GM10847 (cell line): ENCODE measurements around the gene PPOX.
A peak's percentile ranks its signal among the peaks of the same experiment; 100 is the strongest.

ENCODE experiments used
- POLR2A ChIP-seq: IDR thresholded peaks from 2 replicates; pipeline ENCODE4 v1.6.1; 2011; ENCODE audit not compliant: insufficient read length; ENCODE audit errors: extremely low read depth

PPOX gene

DNA sequence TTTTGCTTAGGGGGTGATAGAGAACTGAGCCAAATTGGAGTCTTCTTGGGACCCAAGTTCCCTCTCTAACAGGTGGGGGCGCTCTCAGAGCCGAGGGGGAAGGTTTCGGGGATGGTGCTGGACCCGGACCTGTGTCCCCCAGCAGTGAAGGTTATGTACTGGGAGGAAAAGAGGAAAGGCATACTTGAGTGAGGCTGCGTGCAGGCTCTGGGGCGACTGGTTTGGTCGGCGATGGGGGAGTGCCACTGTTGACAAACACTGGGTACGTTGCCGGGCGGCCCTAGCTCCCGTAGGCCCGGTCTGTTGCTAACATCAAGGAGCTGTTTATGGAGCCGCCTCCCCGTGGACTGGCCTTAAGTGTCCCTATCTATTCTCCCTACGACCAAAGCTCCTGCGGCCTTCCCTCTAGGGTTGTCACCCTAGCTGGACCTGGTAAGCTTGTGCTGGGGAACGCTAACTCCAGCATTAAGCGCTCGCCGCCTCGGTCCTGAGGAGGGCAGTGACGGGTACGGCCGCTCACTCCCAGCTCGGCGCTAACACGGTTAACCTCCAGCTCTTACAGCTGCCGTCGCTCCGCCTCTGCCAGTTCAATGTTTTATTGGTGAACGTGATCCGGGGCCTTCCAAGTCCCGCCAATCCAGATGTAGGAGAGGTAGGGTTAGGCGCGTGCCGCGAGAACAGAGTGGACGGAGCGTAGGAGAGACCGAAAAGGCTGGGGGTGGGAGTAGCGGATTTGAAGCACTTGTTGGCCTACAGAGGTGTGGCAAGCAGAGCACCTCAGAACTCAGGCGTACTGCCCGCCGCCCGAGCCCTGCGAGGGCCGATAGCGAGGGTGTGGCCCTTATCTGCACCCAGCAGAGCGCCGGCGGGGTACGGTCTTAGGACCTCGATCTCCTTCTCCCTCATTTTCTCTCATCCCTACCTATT, at the start of gene PPOX:
TSS of gene PPOX (plus strand) at position 685 of the 927 bp plus-strand sequence. CDS start 422 bp downstream, outside the sequence.
- TF ChIP-seq POLR2A, result peak; percentile 85

DNA sequence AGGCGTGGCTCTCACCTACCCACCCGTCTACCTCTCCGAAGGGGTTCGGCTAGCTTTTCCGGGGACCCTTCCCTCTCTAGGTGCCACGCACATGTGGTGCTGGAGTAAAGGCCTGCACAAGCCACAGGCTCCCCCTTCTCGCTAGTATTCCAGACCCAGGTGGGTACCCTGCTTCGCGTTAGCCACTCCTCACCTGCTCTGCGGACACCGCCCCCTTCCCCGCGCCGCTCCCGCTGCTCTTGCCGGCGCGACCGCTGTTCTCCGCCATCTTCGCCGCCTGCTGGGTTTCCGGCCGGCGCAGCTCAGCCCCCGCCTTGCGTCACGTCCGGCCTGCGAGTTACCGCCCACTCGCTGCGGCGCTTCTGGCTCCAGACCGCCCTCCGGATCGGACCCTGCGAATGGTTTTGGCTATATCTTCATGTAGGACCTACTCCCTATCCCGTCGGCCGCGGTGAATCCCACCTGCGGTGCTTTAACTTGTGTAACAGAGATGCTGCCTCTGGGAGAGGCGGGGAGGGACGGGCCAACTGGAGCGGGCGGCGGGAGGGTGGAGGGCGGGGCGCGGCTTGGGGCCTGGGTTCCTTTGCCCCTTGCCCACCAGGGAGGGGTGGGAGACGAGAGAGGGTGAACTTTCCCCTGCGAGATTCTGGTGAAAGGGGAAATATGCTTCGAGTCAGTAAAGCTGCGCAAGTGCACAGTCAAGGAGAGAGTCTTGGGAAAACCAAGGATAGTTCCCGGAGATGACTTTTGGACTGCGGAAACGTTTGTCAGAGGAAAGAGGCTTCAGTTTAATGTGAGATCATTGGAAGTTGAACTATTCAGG, 48.3 kb upstream of the PPOX start, which contains the start of the genes NIT1 and PFDN2:
TSS of gene NIT1 (plus strand) at position 347 of the 823 bp plus-strand sequence. CDS start at position 419, 72 bp downstream.
TSS of gene PFDN2 (minus strand) at position 279 of the 823 bp plus-strand sequence. CDS start at position 268, 11 bp downstream.
- peak; percentile 87 for TF ChIP-seq POLR2A

GRCh38 chr1:161119092-161119903, 46.9 kb upstream of the PPOX start:
- TF ChIP-seq POLR2A, result no peak

- no peak for TF ChIP-seq POLR2A
Measured at GRCh38 chr1:161121042-161121650, 45.1 kb upstream of the PPOX start.

- TF ChIP-seq POLR2A, result no peak
Measured at GRCh38 chr1:161121834-161122233, 44.4 kb upstream of the PPOX start.

GRCh38 chr1:161122967-161123366, 43.3 kb upstream of the PPOX start:
- TF ChIP-seq POLR2A, result no peak

GRCh38 chr1:161127649-161128048, 38.6 kb upstream of the PPOX start:
- no peak for TF ChIP-seq POLR2A

DNA sequence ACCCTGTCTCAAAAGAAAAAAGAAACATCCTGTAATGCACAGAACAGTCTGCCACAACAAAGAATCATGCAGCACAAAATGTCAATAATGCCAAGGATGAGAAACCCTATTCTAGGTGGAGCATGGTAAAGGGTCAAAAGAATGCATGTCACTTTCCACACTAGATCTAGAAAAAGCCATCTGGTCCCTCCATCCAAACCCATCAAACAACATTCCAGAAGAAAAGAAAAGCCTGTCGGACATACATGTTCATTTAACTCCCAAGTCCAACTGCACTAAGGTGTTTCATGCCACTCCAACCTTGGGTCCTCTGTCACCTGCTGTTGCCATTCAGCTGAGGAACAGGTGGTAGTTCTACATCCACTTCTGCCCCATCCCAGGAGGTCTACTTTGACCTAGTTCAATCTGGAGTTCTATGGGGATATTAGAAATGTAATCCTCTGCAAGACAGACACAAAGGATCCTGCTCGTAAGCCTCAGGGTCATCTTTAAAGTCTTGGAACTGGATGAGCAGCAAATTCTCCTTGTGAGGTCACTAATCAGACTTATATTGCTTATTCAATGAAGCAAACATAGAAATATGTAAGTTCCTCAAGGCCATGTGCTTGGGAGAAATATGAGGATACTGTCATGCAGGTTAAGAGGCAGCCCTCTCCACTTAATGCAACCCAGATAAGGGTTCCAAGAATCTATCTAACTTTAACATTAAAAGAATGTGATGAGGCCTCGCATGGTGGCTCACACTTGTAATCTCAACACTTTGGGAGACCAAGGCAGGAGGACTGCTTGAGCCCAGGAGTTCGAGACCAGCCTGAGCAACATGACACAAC, 37.4 kb upstream of the PPOX start:
- no peak for TF ChIP-seq POLR2A

GRCh38 chr1:161130266-161130665, 36.0 kb upstream of the PPOX start:
- TF ChIP-seq POLR2A, result no peak

DNA sequence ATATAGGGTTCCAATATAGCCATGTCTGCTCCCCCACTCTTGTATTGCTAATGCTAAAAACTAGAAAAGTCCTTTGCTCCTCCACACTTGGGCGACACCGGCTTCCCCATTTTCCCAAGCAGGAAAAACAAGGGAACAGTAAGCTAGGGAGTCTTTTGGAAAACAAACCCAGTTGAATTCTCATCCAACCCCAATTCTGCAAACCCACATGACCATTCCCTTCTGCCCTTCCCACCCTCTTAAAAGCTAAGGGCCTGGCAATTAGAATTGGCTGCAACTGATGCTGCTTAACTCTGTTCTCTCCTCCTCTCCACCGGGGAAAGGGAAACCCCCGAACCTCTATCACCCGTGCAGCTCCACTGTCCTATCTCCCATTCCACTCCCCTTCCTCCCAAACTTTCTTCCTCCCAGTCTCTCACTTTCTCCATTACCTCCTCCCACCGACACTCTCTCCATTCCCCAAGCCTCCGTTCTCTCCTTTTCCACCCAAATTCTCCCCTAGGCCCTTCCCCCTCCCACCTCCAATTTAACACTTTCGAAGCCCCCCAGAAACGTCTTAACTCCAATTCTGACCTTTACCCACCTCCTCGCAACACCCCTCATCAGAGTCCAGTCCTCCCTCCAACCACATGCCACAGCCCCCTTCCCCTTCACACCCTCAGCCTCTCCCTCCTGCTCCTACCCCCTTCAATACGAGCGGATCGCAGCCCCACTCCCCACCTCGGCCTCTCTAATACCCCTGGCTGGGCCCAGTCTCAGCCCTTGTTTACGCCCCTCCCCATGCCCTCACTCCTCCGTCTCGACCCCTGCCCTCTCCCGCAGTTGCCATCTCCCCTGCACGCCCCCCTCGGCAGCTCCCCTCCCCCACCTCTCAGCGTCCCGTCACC, 34.5 kb upstream of the PPOX start:
- no peak for TF ChIP-seq POLR2A

- peak; percentile 56 for TF ChIP-seq POLR2A
Measured at GRCh38 chr1:161132410-161133219, 33.6 kb upstream of the PPOX start, which contains the start of gene DEDD. TSS of gene DEDD (minus strand) at chr1:161132667. CDS start at chr1:161124462, 8,205 bp downstream.

GRCh38 chr1:161133220-161133740, 32.9 kb upstream of the PPOX start:
- TF ChIP-seq POLR2A, result no peak

GRCh38 chr1:161137881-161138280, 28.3 kb upstream of the PPOX start:
- no peak for TF ChIP-seq POLR2A
